ENCODE measurements around the gene CCT2.

Gene CCT2

GRCh38 chr12:69620077-69620476 lies 34.8 kb downstream of the CCT2 start:
- H3K36me3 ChIP-seq (ENCODE audit: control insufficient read depth, insufficient read depth, low read length), result no peaks in the 10 kb centered on the region
- H3K4me1 ChIP-seq (ENCODE audit: control insufficient read depth, insufficient read depth, low read length), result peaks cover 7% of the 10 kb centered on the region
- H3K9ac ChIP-seq (ENCODE audit: low read length), result no peak overlapping the region
- H3K27me3 ChIP-seq (ENCODE audit: control insufficient read depth, insufficient read depth, low read length), result no peaks in the 10 kb centered on the region
- H3K4me3 ChIP-seq (ENCODE audit: low read length), result no peak overlapping the region
- H3K9me3 ChIP-seq (ENCODE audit: control insufficient read depth, low read length), result no peaks in the 10 kb centered on the region

GRCh38 chr12:69620921-69621320 lies 35.7 kb downstream of the CCT2 start:
- no peak overlapping the region for H3K9ac ChIP-seq (ENCODE audit: low read length)
- H3K36me3 ChIP-seq (ENCODE audit: control insufficient read depth, insufficient read depth, low read length), result no peaks in the 10 kb centered on the region
- H3K9me3 ChIP-seq (ENCODE audit: control insufficient read depth, low read length), result no peaks in the 10 kb centered on the region
- H3K4me1 ChIP-seq (ENCODE audit: control insufficient read depth, insufficient read depth, low read length), result peaks cover 7% of the 10 kb centered on the region
- H3K4me3 ChIP-seq (ENCODE audit: low read length), result no peak overlapping the region
- H3K27me3 ChIP-seq (ENCODE audit: control insufficient read depth, insufficient read depth, low read length), result no peaks in the 10 kb centered on the region

GRCh38 chr12:69621551-69621950 lies 36.3 kb downstream of the CCT2 start:
- no peaks in the 10 kb centered on the region for H3K9me3 ChIP-seq (ENCODE audit: control insufficient read depth, low read length)
- H3K4me1 ChIP-seq (ENCODE audit: control insufficient read depth, insufficient read depth, low read length), result peaks cover 7% of the 10 kb centered on the region
- H3K36me3 ChIP-seq (ENCODE audit: control insufficient read depth, insufficient read depth, low read length), result no peaks in the 10 kb centered on the region
- no peak overlapping the region for H3K9ac ChIP-seq (ENCODE audit: low read length)
- no peaks in the 10 kb centered on the region for H3K27me3 ChIP-seq (ENCODE audit: control insufficient read depth, insufficient read depth, low read length)
- no peak overlapping the region for H3K4me3 ChIP-seq (ENCODE audit: low read length)

- no peaks in the 10 kb centered on the region for H3K36me3 ChIP-seq (ENCODE audit: control insufficient read depth, insufficient read depth, low read length)
- no peak overlapping the region for H3K4me3 ChIP-seq (ENCODE audit: low read length)
These were observed 38.7 kb downstream of the CCT2 start for GRCh38 chr12:69623970-69624369.

GRCh38 chr12:69627501-69627900 lies 42.2 kb downstream of the CCT2 start:
- no peaks in the 10 kb centered on the region for H3K9me3 ChIP-seq (ENCODE audit: control insufficient read depth, low read length)
- H3K9ac ChIP-seq (ENCODE audit: low read length), result no peak overlapping the region
- peaks cover 7% of the 10 kb centered on the region for H3K4me1 ChIP-seq (ENCODE audit: control insufficient read depth, insufficient read depth, low read length)
- H3K36me3 ChIP-seq (ENCODE audit: control insufficient read depth, insufficient read depth, low read length), result no peaks in the 10 kb centered on the region
- no peak overlapping the region for H3K4me3 ChIP-seq (ENCODE audit: low read length)
- H3K27me3 ChIP-seq (ENCODE audit: control insufficient read depth, insufficient read depth, low read length), result no peaks in the 10 kb centered on the region

More at GRCh38 chr12:69623970-69624369, 38.7 kb downstream of the CCT2 start:
- no peaks in the 10 kb centered on the region for H3K27me3 ChIP-seq (ENCODE audit: control insufficient read depth, insufficient read depth, low read length)
- no peak overlapping the region for H3K9ac ChIP-seq (ENCODE audit: low read length)
- no peaks in the 10 kb centered on the region for H3K9me3 ChIP-seq (ENCODE audit: control insufficient read depth, low read length)
- peaks cover 7% of the 10 kb centered on the region for H3K4me1 ChIP-seq (ENCODE audit: control insufficient read depth, insufficient read depth, low read length)

GRCh38 chr12:69630191-69630590 lies 44.9 kb downstream of the CCT2 start:
- no peaks in the 10 kb centered on the region for H3K27me3 ChIP-seq (ENCODE audit: control insufficient read depth, insufficient read depth, low read length)
- no peaks in the 10 kb centered on the region for H3K4me1 ChIP-seq (ENCODE audit: control insufficient read depth, insufficient read depth, low read length)
- H3K9me3 ChIP-seq (ENCODE audit: control insufficient read depth, low read length), result no peaks in the 10 kb centered on the region
- H3K36me3 ChIP-seq (ENCODE audit: control insufficient read depth, insufficient read depth, low read length), result no peaks in the 10 kb centered on the region
- H3K4me3 ChIP-seq (ENCODE audit: low read length), result no peak overlapping the region
- no peak overlapping the region for H3K9ac ChIP-seq (ENCODE audit: low read length)

- Histone ChIP-seq H3K36me3 (ENCODE audit: control insufficient read depth, insufficient read depth, low read length) (no peaks in the 10 kb centered on the region), H3K9me3 (ENCODE audit: control insufficient read depth, low read length) (no peaks in the 10 kb centered on the region), H3K27me3 (ENCODE audit: control insufficient read depth, insufficient read depth, low read length) (no peaks in the 10 kb centered on the region), H3K9ac (ENCODE audit: low read length) (no peak overlapping the region), H3K4me3 (ENCODE audit: low read length) (no peak overlapping the region), H3K4me1 (ENCODE audit: control insufficient read depth, insufficient read depth, low read length) (no peaks in the 10 kb centered on the region)
These were observed 47.8 kb downstream of the CCT2 start for GRCh38 chr12:69633061-69633460.

GRCh38 chr12:69639400-69640016 lies 54.2 kb downstream of the CCT2 start:
- Histone ChIP-seq H3K4me3 (ENCODE audit: low read length) (no peak overlapping the region), H3K4me1 (ENCODE audit: control insufficient read depth, insufficient read depth, low read length) (no peaks in the 10 kb centered on the region), H3K36me3 (ENCODE audit: control insufficient read depth, insufficient read depth, low read length) (no peaks in the 10 kb centered on the region), H3K9me3 (ENCODE audit: control insufficient read depth, low read length) (no peaks in the 10 kb centered on the region), H3K9ac (ENCODE audit: low read length) (no peak overlapping the region), H3K27me3 (ENCODE audit: control insufficient read depth, insufficient read depth, low read length) (no peaks in the 10 kb centered on the region)

- Histone ChIP-seq H3K27me3 (ENCODE audit: control insufficient read depth, insufficient read depth, low read length) (no peaks in the 10 kb centered on the region), H3K4me3 (ENCODE audit: low read length) (no peak overlapping the region), H3K9ac (ENCODE audit: low read length) (no peak overlapping the region), H3K4me1 (ENCODE audit: control insufficient read depth, insufficient read depth, low read length) (no peaks in the 10 kb centered on the region), H3K9me3 (ENCODE audit: control insufficient read depth, low read length) (no peaks in the 10 kb centered on the region), H3K36me3 (ENCODE audit: control insufficient read depth, insufficient read depth, low read length) (no peaks in the 10 kb centered on the region)
These were observed 56.3 kb downstream of the CCT2 start for GRCh38 chr12:69641546-69641945.

- Histone ChIP-seq H3K4me3 (ENCODE audit: low read length) (no peak overlapping the region), H3K4me1 (ENCODE audit: control insufficient read depth, insufficient read depth, low read length) (no peaks in the 10 kb centered on the region), H3K9ac (ENCODE audit: low read length) (no peak overlapping the region), H3K9me3 (ENCODE audit: control insufficient read depth, low read length) (no peaks in the 10 kb centered on the region), H3K27me3 (ENCODE audit: control insufficient read depth, insufficient read depth, low read length) (no peaks in the 10 kb centered on the region), H3K36me3 (ENCODE audit: control insufficient read depth, insufficient read depth, low read length) (no peaks in the 10 kb centered on the region)
These were observed 57.3 kb downstream of the CCT2 start for GRCh38 chr12:69642531-69642930.

GRCh38 chr12:69644511-69644910 lies 59.3 kb downstream of the CCT2 start:
- H3K27me3 ChIP-seq (ENCODE audit: control insufficient read depth, insufficient read depth, low read length), result no peaks in the 10 kb centered on the region
- H3K36me3 ChIP-seq (ENCODE audit: control insufficient read depth, insufficient read depth, low read length), result no peaks in the 10 kb centered on the region
- H3K4me3 ChIP-seq (ENCODE audit: low read length), result no peak overlapping the region
- no peak overlapping the region for H3K9ac ChIP-seq (ENCODE audit: low read length)
- H3K9me3 ChIP-seq (ENCODE audit: control insufficient read depth, low read length), result no peaks in the 10 kb centered on the region
- no peaks in the 10 kb centered on the region for H3K4me1 ChIP-seq (ENCODE audit: control insufficient read depth, insufficient read depth, low read length)

- no peaks in the 10 kb centered on the region for H3K9me3 ChIP-seq (ENCODE audit: control insufficient read depth, low read length)
- H3K27me3 ChIP-seq (ENCODE audit: control insufficient read depth, insufficient read depth, low read length), result no peaks in the 10 kb centered on the region
- H3K36me3 ChIP-seq (ENCODE audit: control insufficient read depth, insufficient read depth, low read length), result no peaks in the 10 kb centered on the region
- H3K4me1 ChIP-seq (ENCODE audit: control insufficient read depth, insufficient read depth, low read length), result no peaks in the 10 kb centered on the region
- H3K9ac ChIP-seq (ENCODE audit: low read length), result no peak overlapping the region
- no peak overlapping the region for H3K4me3 ChIP-seq (ENCODE audit: low read length)
These were observed 59.8 kb downstream of the CCT2 start for GRCh38 chr12:69645031-69645430.

- Histone ChIP-seq H3K9me3 (ENCODE audit: control insufficient read depth, low read length) (no peaks in the 10 kb centered on the region), H3K27me3 (ENCODE audit: control insufficient read depth, insufficient read depth, low read length) (no peaks in the 10 kb centered on the region), H3K9ac (ENCODE audit: low read length) (no peak overlapping the region), H3K36me3 (ENCODE audit: control insufficient read depth, insufficient read depth, low read length) (no peaks in the 10 kb centered on the region), H3K4me1 (ENCODE audit: control insufficient read depth, insufficient read depth, low read length) (no peaks in the 10 kb centered on the region), H3K4me3 (ENCODE audit: low read length) (no peak overlapping the region)
These were observed 61.9 kb downstream of the CCT2 start for GRCh38 chr12:69647178-69647577.

Measured in mucosa of stomach (tissue), 1 donor.